ENCODE measurements around the gene GRID1.

DNA sequence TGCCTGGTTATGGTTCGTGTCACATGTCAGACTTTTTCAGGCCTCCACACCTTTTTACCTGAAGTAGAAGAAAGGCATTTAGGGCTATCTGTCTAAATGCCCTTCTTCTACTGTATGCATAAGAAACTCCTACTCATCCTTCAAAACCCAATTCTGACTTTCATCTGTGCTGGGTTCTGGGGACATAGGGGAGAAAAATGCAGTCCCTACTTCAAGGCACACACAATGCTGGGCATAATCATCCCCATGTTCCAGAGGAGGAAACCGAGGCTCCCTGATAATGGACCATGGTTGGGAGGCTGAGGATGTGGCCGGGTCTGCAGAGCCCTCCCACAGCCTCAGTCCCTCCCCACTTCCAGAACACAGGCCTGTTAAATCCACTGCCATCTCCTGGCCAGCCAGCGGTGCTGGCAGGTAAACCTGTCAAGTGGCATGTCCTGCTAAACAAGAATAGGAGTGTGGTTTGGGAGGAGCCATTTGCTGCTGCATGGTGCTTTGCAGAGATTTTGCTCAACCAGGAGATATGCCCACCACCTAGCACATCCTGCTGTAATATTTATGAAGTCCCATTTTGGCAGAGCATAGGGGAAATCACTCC is 32.0 kb downstream of the GRID1 start:
- TF ChIP-seq POLR2A (IDR thresholded peaks at IDR 0.05) = no peak
- TF ChIP-seq, protein P1, sequence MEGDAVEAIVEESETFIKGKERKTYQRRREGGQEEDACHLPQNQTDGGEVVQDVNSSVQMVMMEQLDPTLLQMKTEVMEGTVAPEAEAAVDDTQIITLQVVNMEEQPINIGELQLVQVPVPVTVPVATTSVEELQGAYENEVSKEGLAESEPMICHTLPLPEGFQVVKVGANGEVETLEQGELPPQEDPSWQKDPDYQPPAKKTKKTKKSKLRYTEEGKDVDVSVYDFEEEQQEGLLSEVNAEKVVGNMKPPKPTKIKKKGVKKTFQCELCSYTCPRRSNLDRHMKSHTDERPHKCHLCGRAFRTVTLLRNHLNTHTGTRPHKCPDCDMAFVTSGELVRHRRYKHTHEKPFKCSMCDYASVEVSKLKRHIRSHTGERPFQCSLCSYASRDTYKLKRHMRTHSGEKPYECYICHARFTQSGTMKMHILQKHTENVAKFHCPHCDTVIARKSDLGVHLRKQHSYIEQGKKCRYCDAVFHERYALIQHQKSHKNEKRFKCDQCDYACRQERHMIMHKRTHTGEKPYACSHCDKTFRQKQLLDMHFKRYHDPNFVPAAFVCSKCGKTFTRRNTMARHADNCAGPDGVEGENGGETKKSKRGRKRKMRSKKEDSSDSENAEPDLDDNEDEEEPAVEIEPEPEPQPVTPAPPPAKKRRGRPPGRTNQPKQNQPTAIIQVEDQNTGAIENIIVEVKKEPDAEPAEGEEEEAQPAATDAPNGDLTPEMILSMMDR (IDR thresholded peaks at IDR 0.05) = peak in 4 of 6 experiments; percentile 33 to 57 (median 51)

All from thyroid gland (tissue), 4 donors.